Astrocyte (in vitro differentiated cells and primary cell): Measurements from ENCODE around the gene AP5Z1. TPM values are rescaled to one million over a fixed set of nuclear protein-coding genes. Genes with fewer than 3 reads are reported as not detected.

ENCODE experiments used
- DNase-seq: peaks from one replicate; pipeline ENCODE4 v3.0.0-alpha.2; 2010; ENCODE audit warnings: low read depth
- FAIRE-seq: peaks from 2 replicates; lab custom pipeline; 2011; peaks lifted over from hg19 to GRCh38; lab: Jason Lieb, UNC
- H2AFZ ChIP-seq: 2 replicates; pipeline ENCODE4 v1.6.0; 2012; ENCODE audit warnings: low read depth, low read length, inconsistent platforms
- H3K27ac ChIP-seq: 2 replicates; pipeline ENCODE4 v1.5.1; 2011; ENCODE audit warnings: low read depth, low read length, inconsistent platforms
- H3K27me3 ChIP-seq: 2 replicates; pipeline ENCODE4 v1.6.0; 2011; ENCODE audit warnings: low read length, inconsistent platforms; ENCODE audit not compliant: insufficient read depth
- H3K36me3 ChIP-seq: 2 replicates; pipeline ENCODE4 v1.5.1; 2011; ENCODE audit warnings: low read length, inconsistent platforms; ENCODE audit not compliant: insufficient read depth
- H3K4me1 ChIP-seq: 2 replicates; pipeline ENCODE4 v1.5.1; 2011; ENCODE audit warnings: low read length, inconsistent platforms; ENCODE audit not compliant: insufficient read depth
- H3K4me2 ChIP-seq: 2 replicates; pipeline ENCODE4 v1.6.0; 2012; ENCODE audit warnings: low read length, inconsistent platforms
- H3K4me3 ChIP-seq: 2 replicates; pipeline ENCODE4 v1.5.1; 2011; ENCODE audit warnings: low read depth, mild to moderate bottlenecking, low read length, inconsistent platforms; ENCODE audit not compliant: insufficient read depth
- H3K79me2 ChIP-seq: 2 replicates; pipeline ENCODE4 v1.6.0; 2012; ENCODE audit warnings: mild to moderate bottlenecking, low read length, inconsistent platforms; ENCODE audit not compliant: insufficient read depth
- H3K9ac ChIP-seq: 2 replicates; pipeline ENCODE4 v1.6.0; 2012; ENCODE audit warnings: mild to moderate bottlenecking, low read length, inconsistent platforms
- H3K9me3 ChIP-seq: 2 replicates; pipeline ENCODE4 v1.5.1; 2012; ENCODE audit warnings: low read depth, mild to moderate bottlenecking, low read length, inconsistent platforms; ENCODE audit not compliant: insufficient read depth
- H4K20me1 ChIP-seq: 2 replicates; pipeline ENCODE4 v1.6.0; 2012; ENCODE audit warnings: low read length, inconsistent platforms; ENCODE audit not compliant: insufficient read depth
- H3K27ac Mint-ChIP-seq: one replicate; pipeline ENCODE4 v1.8.0; 2021; ENCODE audit warnings: mild to moderate bottlenecking, mixed read lengths; ENCODE audit not compliant: unreplicated experiment
- H3K27me3 Mint-ChIP-seq: one replicate; pipeline ENCODE4 v1.8.0; 2021; ENCODE audit warnings: low read depth, mixed read lengths; ENCODE audit not compliant: unreplicated experiment
- H3K36me3 Mint-ChIP-seq: one replicate; pipeline ENCODE4 v1.8.0; 2021; ENCODE audit warnings: low read depth, mixed read lengths; ENCODE audit not compliant: unreplicated experiment
- H3K4me1 Mint-ChIP-seq: one replicate; pipeline ENCODE4 v1.8.0; 2021; ENCODE audit warnings: low read depth, mixed read lengths; ENCODE audit not compliant: unreplicated experiment
- H3K4me3 Mint-ChIP-seq: one replicate; pipeline ENCODE4 v1.8.0; 2021; ENCODE audit warnings: mild to moderate bottlenecking, moderate library complexity, mixed read lengths; ENCODE audit not compliant: unreplicated experiment
- H3K9me3 Mint-ChIP-seq: one replicate; pipeline ENCODE4 v1.8.0; 2021; ENCODE audit warnings: mild to moderate bottlenecking, mixed read lengths; ENCODE audit not compliant: unreplicated experiment
- CTCF ChIP-seq: IDR thresholded peaks from 2 replicates; pipeline ENCODE4 v1.5.1; 2011; ENCODE audit warnings: low read depth, mild to moderate bottlenecking, inconsistent platforms, low read length, moderate library complexity; ENCODE audit not compliant: insufficient read depth
- EZH2 ChIP-seq: IDR thresholded peaks from 2 replicates; pipeline ENCODE4 v1.6.1; 2012; ENCODE audit warnings: mild to moderate bottlenecking, low read length, inconsistent platforms; ENCODE audit not compliant: insufficient read depth
- total RNA-seq: library from RNA; stranded (reverse); gene quantifications from 2 replicates; pipeline ENCODE4 v1.2.1, GENCODE V29; 2021

Gene AP5Z1
- total RNA-seq, 1 donor from 2014 or later = 75.6 TPM

DNA sequence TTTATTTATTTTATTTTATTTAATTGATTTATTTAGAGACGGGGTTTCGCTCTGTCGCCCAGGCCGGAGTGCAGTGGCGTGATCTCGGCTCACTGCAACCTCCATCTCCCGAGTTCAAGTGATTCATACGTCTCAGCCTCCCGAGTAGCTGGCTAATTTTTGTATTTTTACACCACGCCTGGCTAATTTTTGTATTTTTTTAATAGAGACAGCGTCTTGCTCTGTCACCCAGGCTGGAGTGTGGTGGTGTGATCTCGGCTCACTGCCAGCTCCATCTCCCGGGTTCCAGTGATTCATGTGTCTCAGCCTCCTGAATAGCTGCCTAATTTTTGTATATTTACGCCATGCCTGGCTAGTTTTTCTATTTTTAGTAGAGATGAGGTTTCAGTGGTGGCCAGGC lies 34.2 kb downstream of the AP5Z1 start:
- no peak for DNase-seq
- Histone ChIP-seq H2AFZ (no peak overlapping the region), H3K9me3 (no peaks in the 10 kb centered on the region), H3K4me3 (no peak overlapping the region), H3K79me2 (no peaks in the 10 kb centered on the region), H3K27ac (no peak overlapping the region), H3K4me2 (no peak overlapping the region), H3K27me3 (no peaks in the 10 kb centered on the region), H3K36me3 (no peaks in the 10 kb centered on the region), H3K9ac (no peak overlapping the region), H4K20me1 (no peaks in the 10 kb centered on the region), H3K4me1 (no peaks in the 10 kb centered on the region)
- TF ChIP-seq EZH2 (no peak), CTCF (no peak)
- peaks cover 12% of the 10 kb centered on the region for H3K9me3 Mint-ChIP-seq
- peaks cover 28% of the 10 kb centered on the region for H3K27me3 Mint-ChIP-seq
- no peaks in the 10 kb centered on the region for H3K4me1 Mint-ChIP-seq
- H3K36me3 Mint-ChIP-seq = peaks cover 4% of the 10 kb centered on the region
- H3K4me3 Mint-ChIP-seq = no peak overlapping the region
- H3K27ac Mint-ChIP-seq = no peak overlapping the region
- no peak for FAIRE-seq

DNA sequence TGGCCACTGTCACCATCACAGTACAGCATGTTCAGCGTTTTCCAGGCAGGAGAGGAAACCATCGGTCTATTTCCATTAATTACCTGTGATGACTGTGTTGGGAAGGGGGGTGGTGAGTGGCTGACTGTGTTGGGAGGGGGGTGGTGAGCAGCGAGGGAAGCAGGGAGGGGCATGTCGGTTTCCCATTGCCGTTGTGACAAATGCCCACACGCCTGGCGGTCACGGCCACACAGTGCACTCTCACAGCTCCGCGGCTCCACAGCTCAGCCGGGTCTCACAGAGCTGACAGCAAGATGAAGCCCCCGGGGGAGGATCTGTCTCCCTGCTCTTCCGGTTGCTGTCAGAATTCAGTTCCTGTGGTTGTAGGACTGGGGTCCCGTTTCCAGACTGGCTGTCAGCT lies 39.0 kb downstream of the AP5Z1 start:
- FAIRE-seq (no peak), DNase-seq (no peak)
- H2AFZ ChIP-seq = no peak overlapping the region
- no peak for TF ChIP-seq EZH2
- TF ChIP-seq CTCF = no peak
- H3K36me3 ChIP-seq = no peaks in the 10 kb centered on the region
- no peak overlapping the region for H3K9ac ChIP-seq
- no peaks in the 10 kb centered on the region for H3K79me2 ChIP-seq
- Mint-ChIP-seq H3K9me3 (peaks cover 12% of the 10 kb centered on the region), H3K27ac (no peak overlapping the region), H3K4me3 (no peak overlapping the region), H3K27me3 (peaks cover 18% of the 10 kb centered on the region), H3K4me1 (no peaks in the 10 kb centered on the region), H3K36me3 (peaks cover 2% of the 10 kb centered on the region)
- no peak overlapping the region for H3K4me3 ChIP-seq
- no peaks in the 10 kb centered on the region for H3K4me1 ChIP-seq
- H3K27me3 ChIP-seq = no peaks in the 10 kb centered on the region
- H4K20me1 ChIP-seq = no peaks in the 10 kb centered on the region
- no peak overlapping the region for H3K4me2 ChIP-seq
- no peaks in the 10 kb centered on the region for H3K9me3 ChIP-seq
- no peak overlapping the region for H3K27ac ChIP-seq

- H3K4me3 Mint-ChIP-seq = no peak overlapping the region
- no peaks in the 10 kb centered on the region for H3K36me3 ChIP-seq
- TF ChIP-seq CTCF (no peak), EZH2 (no peak)
- H3K9ac ChIP-seq = no peak overlapping the region
- H3K27me3 Mint-ChIP-seq = peaks cover 22% of the 10 kb centered on the region
- FAIRE-seq (no peak), DNase-seq (no peak)
- H3K4me1 ChIP-seq = no peaks in the 10 kb centered on the region
- no peak overlapping the region for H3K27ac Mint-ChIP-seq
- no peak overlapping the region for H3K27ac ChIP-seq
- H3K4me3 ChIP-seq = no peak overlapping the region
- no peak overlapping the region for H2AFZ ChIP-seq
- no peaks in the 10 kb centered on the region for H3K79me2 ChIP-seq
- H3K9me3 Mint-ChIP-seq = peaks cover 12% of the 10 kb centered on the region
- no peaks in the 10 kb centered on the region for H3K27me3 ChIP-seq
- no peaks in the 10 kb centered on the region for H4K20me1 ChIP-seq
- no peaks in the 10 kb centered on the region for H3K9me3 ChIP-seq
- no peaks in the 10 kb centered on the region for H3K4me1 Mint-ChIP-seq
- peaks cover 2% of the 10 kb centered on the region for H3K36me3 Mint-ChIP-seq
- H3K4me2 ChIP-seq = no peak overlapping the region
Measured at GRCh38 chr7:4815121-4815520, 39.7 kb downstream of the AP5Z1 start.
